Hepatocyte (in vitro differentiated cells): ENCODE results near the gene ATP13A2.

Source experiments
- CTCF ChIP-seq: fragments of 200-600 bp; sonication (generic); IDR thresholded peaks from 2 replicates; pipeline ENCODE4 v1.5.1; 2016; ENCODE audit warnings: antibody characterized with exemption, mild to moderate bottlenecking; ENCODE audit not compliant: poor library complexity
- EZH2 ChIP-seq: fragments of 200-600 bp; sonication (generic); IDR thresholded peaks from 2 replicates; pipeline ENCODE4 v1.6.1; 2016; ENCODE audit warnings: antibody characterized with exemption, mild to moderate bottlenecking, borderline replicate concordance
- EZH2phosphoT487 ChIP-seq: fragments of 200-600 bp; sonication (generic); IDR thresholded peaks from one replicate; pipeline ENCODE4 v1.6.1; 2018; ENCODE audit warnings: antibody characterized with exemption, mild to moderate bottlenecking, low read depth, moderate library complexity; ENCODE audit not compliant: unreplicated experiment, severe bottlenecking

- TF ChIP-seq CTCF (no peak), EZH2 (no peak), EZH2phosphoT487 (no peak)
Measured at GRCh38 chr1:16969057-16969611, 42.6 kb downstream of the ATP13A2 start.
